Loucy (cell line): ENCODE data around the gene ALDH1A2.

ENCODE experiments used
- H2AFZ ChIP-seq: fragments of 200-600 bp; sonication (generic); 2 replicates; pipeline ENCODE4 v1.6.0; 2016; ENCODE audit warnings: antibody characterized with exemption, mild to moderate bottlenecking, low read length, moderate library complexity
- H3F3A ChIP-seq: fragments of 200-600 bp; 2 replicates; pipeline ENCODE4 v1.6.0; 2016; ENCODE audit warnings: antibody characterized with exemption, low read depth, mild to moderate bottlenecking
- H3K27me3 ChIP-seq: fragments of 200-600 bp; sonication (generic); 2 replicates; pipeline ENCODE4 v1.6.1; 2014; ENCODE audit warnings: low read length, mild to moderate bottlenecking; ENCODE audit not compliant: insufficient read depth, poor library complexity, severe bottlenecking
- H3K36me3 ChIP-seq: fragments of 200-600 bp; sonication (generic); 2 replicates; pipeline ENCODE4 v1.6.1; 2016; ENCODE audit warnings: low read length; ENCODE audit not compliant: insufficient read depth
- H3K4me1 ChIP-seq: fragments of 200-600 bp; sonication (generic); 2 replicates; pipeline ENCODE4 v1.5.1; 2014; ENCODE audit warnings: low read length, mild to moderate bottlenecking; ENCODE audit not compliant: insufficient read depth, poor library complexity, severe bottlenecking
- H3K4me2 ChIP-seq: fragments of 200-600 bp; sonication (generic); 2 replicates; pipeline ENCODE4 v1.6.0; 2014; ENCODE audit warnings: antibody characterized with exemption, low read length, low read depth, mild to moderate bottlenecking; ENCODE audit not compliant: poor library complexity, severe bottlenecking
- H3K4me3 ChIP-seq: fragments of 200-600 bp; sonication (generic); 2 replicates; pipeline ENCODE4 v1.5.1; 2014; ENCODE audit warnings: low read length, mild to moderate bottlenecking, mixed read lengths; ENCODE audit not compliant: poor library complexity, severe bottlenecking
- H3K79me2 ChIP-seq: fragments of 200-600 bp; sonication (generic); 2 replicates; pipeline ENCODE4 v1.6.1; 2014; ENCODE audit warnings: low read length; ENCODE audit not compliant: insufficient read depth
- H3K9ac ChIP-seq: fragments of 200-600 bp; sonication (generic); 2 replicates; pipeline ENCODE4 v1.6.0; 2014; ENCODE audit warnings: mild to moderate bottlenecking, low read depth, low read length, moderate library complexity; ENCODE audit not compliant: poor library complexity, severe bottlenecking
- H3K9me2 ChIP-seq: fragments of 200-600 bp; sonication (generic); replicated peaks from 2 replicates; pipeline ENCODE4 v1.6.1; 2016; ENCODE audit warnings: low read depth, low read length, mixed read lengths
- H3K9me3 ChIP-seq: fragments of 200-600 bp; sonication (generic); 2 replicates; pipeline ENCODE4 v1.6.1; 2014; ENCODE audit warnings: mild to moderate bottlenecking, antibody characterized with exemption, low read length, low read depth; ENCODE audit not compliant: insufficient read depth
- H4K20me1 ChIP-seq: fragments of 200-600 bp; sonication (generic); 2 replicates; pipeline ENCODE4 v1.6.0; 2014; ENCODE audit warnings: antibody characterized with exemption, low read length, mild to moderate bottlenecking; ENCODE audit not compliant: insufficient read depth, poor library complexity, severe bottlenecking
- CTCF ChIP-seq: fragments of 200-600 bp; sonication (generic); conservative IDR thresholded peaks from 2 replicates; pipeline ENCODE4 v1.5.1; 2014; ENCODE audit warnings: mild to moderate bottlenecking, antibody characterized with exemption, low read length
- EZH2phosphoT487 ChIP-seq: fragments of 200-600 bp; IDR thresholded peaks from 2 replicates; pipeline ENCODE4 v1.6.1; 2018; ENCODE audit warnings: antibody characterized with exemption, mild to moderate bottlenecking, moderate library complexity, borderline replicate concordance

ALDH1A2 gene

GRCh38 chr15:57957113-57957512 is 108.4 kb downstream of the ALDH1A2 start:
- Histone ChIP-seq H3K9ac (no peak overlapping the region), H3F3A (no peaks in the 10 kb centered on the region), H3K4me1 (no peaks in the 10 kb centered on the region), H3K36me3 (no peaks in the 10 kb centered on the region), H3K9me3 (no peaks in the 10 kb centered on the region), H3K9me2 (no peaks in the 10 kb centered on the region), H3K27me3 (peaks cover 5% of the 10 kb centered on the region), H3K4me2 (no peak overlapping the region), H3K79me2 (no peaks in the 10 kb centered on the region), H2AFZ (no peak overlapping the region), H3K4me3 (no peak overlapping the region), H4K20me1 (no peaks in the 10 kb centered on the region)
- TF ChIP-seq EZH2phosphoT487 (no peak), CTCF (no peak)

DNA sequence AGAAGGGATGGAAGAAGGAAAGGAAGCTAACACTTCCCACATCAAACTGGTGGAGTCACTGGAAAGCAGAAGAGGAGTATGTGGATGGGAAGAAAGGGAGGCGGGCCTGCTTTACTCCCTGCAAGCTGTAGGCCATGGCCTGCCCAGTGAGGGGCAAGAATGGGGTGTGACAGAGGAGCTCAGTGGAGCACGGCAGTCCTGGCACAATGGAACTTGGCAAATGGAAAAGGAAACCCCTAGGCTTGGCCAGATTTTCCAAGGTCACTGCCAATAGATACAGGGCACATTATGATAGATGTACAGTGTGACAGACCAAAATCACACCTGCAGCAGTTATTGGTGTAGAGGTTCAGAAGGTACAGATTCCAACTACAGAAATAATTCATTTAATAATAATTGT is 111.6 kb downstream of the ALDH1A2 start:
- peaks cover 5% of the 10 kb centered on the region for H3K27me3 ChIP-seq
- no peaks in the 10 kb centered on the region for H3K79me2 ChIP-seq
- H3K9ac ChIP-seq = no peak overlapping the region
- H3K36me3 ChIP-seq = no peaks in the 10 kb centered on the region
- no peaks in the 10 kb centered on the region for H3F3A ChIP-seq
- H3K4me1 ChIP-seq = no peaks in the 10 kb centered on the region
- no peaks in the 10 kb centered on the region for H3K9me2 ChIP-seq
- H3K4me3 ChIP-seq = no peak overlapping the region
- no peak overlapping the region for H3K4me2 ChIP-seq
- no peaks in the 10 kb centered on the region for H3K9me3 ChIP-seq
- H4K20me1 ChIP-seq = no peaks in the 10 kb centered on the region
- no peak overlapping the region for H2AFZ ChIP-seq
- no peak for TF ChIP-seq CTCF

DNA sequence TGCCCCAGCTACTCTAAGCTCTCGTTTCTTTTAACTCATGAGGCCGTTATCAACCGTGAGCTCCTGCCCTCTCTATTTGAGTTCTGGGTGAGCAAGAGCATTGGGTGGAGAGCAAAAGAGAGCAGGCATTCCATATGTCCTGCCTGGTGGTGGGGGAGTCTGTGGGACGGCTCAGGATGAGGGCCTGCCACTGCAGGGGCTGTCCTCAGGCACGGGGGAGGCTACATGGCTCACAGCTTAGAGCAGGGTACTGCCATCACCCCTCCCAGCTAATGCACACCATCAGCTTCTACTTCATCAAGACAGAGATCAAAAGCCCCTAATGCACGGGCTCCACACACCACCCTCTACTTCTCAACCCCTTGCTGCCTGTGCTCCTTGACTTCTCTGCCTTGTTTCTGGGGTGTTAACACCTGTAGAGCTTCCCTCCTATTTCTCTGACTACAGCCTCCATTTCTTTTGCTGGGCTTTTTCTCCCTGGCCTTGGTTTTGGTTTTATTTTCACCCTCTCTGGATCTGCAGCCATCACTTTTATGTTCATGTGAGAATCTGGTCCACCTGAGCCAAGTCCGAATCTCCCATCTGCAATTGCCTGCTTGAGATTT is 114.1 kb downstream of the ALDH1A2 start:
- TF ChIP-seq CTCF (no peak), EZH2phosphoT487 (no peak)
- Histone ChIP-seq H3K9me2 (no peaks in the 10 kb centered on the region), H4K20me1 (no peaks in the 10 kb centered on the region), H3K4me1 (no peaks in the 10 kb centered on the region), H3F3A (no peaks in the 10 kb centered on the region), H3K4me3 (no peak overlapping the region), H3K4me2 (no peak overlapping the region), H3K27me3 (peaks cover 8% of the 10 kb centered on the region), H3K9me3 (no peaks in the 10 kb centered on the region), H3K79me2 (no peaks in the 10 kb centered on the region), H3K36me3 (no peaks in the 10 kb centered on the region), H2AFZ (no peak overlapping the region), H3K9ac (no peak overlapping the region)
